NCI-H82 treated with DMSO at 0.1 percent for 48 hours (cell line): ENCODE measurements around the gene ZNF284.
"Not testable (repeated sequence)": the region's sequence is repeated elsewhere in the genome, so short reads cannot be mapped to it uniquely, and the experiment has no call there.

ENCODE experiments used
- DNase-seq: peaks from one replicate; lab custom pipeline; 2025; ENCODE audit not compliant: unreplicated experiment; lab: John Stamatoyannopoulos, UW

Gene ZNF284

GRCh38 chr19:44109458-44109857 is 37.5 kb downstream of the ZNF284 start:
- no peak for DNase-seq

DNA sequence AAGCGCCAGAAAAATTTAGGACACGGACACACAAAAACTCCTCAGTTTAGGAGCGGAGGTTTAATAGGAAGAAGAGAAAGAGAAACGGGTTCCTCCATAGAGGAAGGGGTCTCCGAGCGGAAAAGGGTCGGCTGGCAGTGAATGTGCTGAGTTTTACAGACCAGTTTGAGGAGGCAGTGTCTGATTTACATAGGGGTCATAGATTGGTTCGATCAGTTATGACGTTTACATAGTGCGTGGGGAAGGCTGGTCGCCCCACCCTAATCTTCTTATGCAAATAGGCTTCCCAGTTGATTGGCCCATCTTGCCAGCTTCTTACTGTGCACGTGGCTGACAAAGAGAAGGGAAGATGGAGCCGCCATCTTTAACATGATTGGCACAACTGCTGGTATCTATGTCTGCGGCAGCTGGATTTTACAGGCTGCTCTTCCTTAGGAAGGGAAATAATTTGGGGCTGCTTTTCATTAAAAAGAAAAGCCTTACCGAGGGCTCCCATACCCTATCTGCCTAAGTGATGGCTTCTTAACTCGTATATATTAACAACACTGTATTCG is 40.0 kb downstream of the ZNF284 start:
- peak; percentile 78 for DNase-seq

DNA sequence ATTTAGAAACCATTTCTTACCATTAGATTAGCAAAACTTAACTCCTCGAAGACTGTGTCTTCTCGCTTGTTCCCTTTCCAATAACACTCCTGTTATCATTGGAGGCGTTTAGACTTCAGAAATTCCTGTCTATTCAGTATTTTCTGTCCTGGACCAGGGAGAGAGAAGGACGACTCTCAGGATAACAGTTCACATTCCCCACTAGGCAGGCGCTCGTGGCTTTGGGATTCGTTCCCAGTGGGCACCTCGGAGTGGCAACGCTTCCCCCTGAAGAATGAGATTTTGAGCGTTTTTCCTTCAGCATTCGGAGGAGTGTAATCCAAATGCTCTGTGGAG is 40.8 kb downstream of the ZNF284 start:
- DNase-seq, result no peak

- DNase-seq, result peak; percentile 96
Observed at GRCh38 chr19:44113138-44113783, 41.3 kb downstream of the ZNF284 start, which contains the start of gene ZNF225. Gene ZNF225, plus strand, starts transcription at chr19:44113399. Its CDS starts 2,429 bp downstream, at chr19:44115828.

GRCh38 chr19:44113784-44114390 is 41.9 kb downstream of the ZNF284 start:
- no peak for DNase-seq

DNA sequence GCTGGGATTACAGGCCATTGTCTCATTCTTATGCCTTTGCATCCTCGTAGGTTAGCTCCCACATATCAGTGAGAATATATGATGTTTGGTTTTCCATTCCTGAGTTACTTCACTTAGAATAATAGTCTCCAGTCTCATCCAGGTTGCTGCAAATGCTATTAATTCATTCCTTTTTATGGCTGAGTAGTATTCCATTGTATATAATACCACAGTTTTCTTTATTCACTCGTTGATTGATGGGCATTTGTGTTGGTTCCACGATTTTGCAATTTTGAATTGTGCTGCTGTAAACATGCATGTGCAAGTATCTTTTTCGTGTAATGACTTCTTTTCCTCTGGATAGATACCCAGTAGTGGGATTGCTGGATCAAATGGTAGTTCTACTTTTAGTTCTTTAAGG is 49.2 kb downstream of the ZNF284 start:
- DNase-seq, result not testable (repeated sequence)

- DNase-seq, result no peak
Observed at GRCh38 chr19:44131955-44132354, 60.0 kb downstream of the ZNF284 start.
